Medulla oblongata (tissue), 1 donor: Measurements from ENCODE around the gene DHX15.
"Not testable (repeated sequence)": the region's sequence is repeated elsewhere in the genome, so short reads cannot be mapped to it uniquely, and the experiment has no call there.

Source experiments
- DNase-seq: peaks from one replicate; pipeline ENCODE4 v3.0.0-alpha.2; 2015; ENCODE audit errors: extremely low spot score

The DHX15 gene

DNA sequence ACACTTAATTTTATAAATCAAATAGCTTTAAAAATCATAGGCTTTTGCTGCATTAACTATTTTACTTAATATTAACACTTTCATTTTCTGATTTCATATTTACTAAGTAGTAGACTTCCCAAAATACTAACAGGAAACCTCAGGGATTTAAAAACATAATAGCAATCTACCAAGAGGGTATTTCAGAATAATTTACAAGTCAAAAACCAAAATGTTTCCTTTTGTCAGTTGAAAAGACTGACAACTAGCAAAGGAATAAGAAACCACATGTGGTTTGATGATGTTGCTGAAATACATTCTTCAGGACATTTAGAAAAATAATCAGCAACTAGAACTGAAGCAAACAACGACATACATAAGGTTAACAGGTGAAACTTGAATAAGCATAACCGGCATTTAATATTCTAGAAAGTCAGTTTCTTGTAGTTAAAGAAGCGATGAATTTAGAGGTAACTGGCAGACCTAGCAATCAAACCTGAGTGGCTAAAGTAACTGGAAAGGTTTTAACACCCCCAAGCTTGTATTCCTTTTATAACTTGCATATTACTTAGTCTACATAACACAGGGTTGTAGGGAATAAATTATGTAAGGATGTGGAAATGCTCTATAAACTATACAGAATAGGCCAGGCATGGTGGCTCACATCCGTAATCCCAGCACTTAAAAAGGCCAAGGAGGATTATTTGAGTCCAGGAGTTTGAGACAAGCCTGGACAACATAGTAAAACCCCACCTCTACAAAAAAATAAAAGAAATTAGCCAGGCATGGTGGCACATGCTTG, 40.0 kb downstream of the DHX15 start:
- DNase-seq = no peak

- no peak for DNase-seq
Observed at GRCh38 chr4:24537025-24537424, 47.3 kb downstream of the DHX15 start.

DNA sequence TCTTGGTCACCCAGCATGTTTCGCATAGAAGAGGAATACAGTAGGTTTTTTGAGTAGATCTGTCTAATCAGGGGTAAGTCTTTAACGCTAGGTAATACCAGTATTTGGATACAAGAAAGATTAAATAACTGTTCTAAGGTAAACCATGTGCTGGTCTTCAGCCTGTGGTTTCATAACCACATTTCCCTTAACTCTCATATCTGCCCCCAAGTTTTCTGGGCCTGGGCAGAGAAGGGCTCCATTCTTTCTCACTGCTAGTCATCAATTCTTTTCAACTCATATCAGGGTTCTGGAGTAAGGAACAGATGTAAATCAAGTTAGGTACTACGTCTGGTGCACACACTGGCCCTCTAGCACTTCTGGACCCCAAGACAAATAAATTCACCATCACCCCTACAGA, 49.0 kb downstream of the DHX15 start:
- no peak for DNase-seq

GRCh38 chr4:24533364-24533763, 51.0 kb downstream of the DHX15 start:
- DNase-seq = no peak

GRCh38 chr4:24529555-24529954, 54.8 kb downstream of the DHX15 start:
- DNase-seq = no peak

- no peak for DNase-seq
Observed at GRCh38 chr4:24527371-24527770, 57.0 kb downstream of the DHX15 start.

GRCh38 chr4:24521544-24521943, 62.8 kb downstream of the DHX15 start:
- no peak for DNase-seq

- DNase-seq = no peak
Observed at GRCh38 chr4:24519649-24520048, 64.7 kb downstream of the DHX15 start.

DNA sequence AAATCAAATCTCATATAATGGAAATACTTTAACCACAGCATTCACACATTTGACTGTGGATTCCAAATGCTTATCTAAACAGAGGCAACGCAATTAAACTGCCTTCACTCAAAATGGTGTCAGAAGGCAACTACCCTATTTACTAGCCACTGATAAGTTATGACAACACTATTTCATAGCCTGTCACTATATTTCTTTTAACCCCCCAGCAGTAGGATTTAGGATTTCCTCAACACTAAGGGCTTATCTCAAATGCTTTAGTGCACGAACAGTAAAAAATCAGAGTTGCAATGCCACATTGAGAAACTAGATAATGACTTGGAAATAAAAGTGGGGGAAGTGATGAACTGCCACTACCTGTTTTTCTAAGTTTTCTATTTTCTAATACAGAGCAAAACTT, 66.7 kb downstream of the DHX15 start:
- DNase-seq = no peak

DNA sequence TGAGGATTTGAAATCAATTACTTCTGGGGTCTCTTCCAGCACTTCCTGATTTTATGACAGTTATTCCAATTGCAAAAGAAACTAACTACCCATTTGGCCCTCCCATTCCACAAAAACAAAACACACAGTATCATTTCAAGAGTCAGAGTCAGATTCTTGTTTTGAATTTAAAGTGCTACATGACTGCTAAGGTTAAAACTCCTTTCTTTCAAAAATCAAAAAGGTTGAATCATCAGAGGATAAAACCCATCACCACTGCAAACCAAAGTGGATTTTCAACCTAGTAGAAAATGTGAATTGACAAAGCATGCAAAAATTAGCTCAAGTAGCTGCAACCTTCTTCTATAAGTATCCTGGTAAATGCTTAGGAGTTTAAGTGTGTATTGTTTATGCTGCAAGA, 67.4 kb downstream of the DHX15 start:
- DNase-seq = no peak

GRCh38 chr4:24515698-24516097, 68.7 kb downstream of the DHX15 start:
- DNase-seq = no peak

DNA sequence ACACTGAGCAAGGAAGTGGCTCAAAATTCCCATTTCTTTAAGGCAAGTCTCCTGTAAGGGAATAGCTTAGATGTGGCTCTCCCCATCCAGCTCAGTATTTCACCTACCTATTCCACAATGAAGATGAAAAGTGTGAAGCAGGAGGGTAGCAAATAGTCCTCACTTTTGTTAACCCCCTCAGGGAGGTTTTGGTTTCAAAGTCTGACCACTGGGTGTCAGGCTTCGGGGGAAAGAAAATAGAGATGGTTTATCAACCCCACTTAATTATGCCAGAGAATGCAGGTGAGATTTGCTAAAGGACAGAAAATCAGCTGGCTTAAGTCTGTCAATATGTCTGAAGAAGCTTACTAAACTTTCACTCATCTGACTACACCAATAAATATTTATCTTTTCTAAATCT, 69.5 kb downstream of the DHX15 start:
- DNase-seq = no peak

GRCh38 chr4:24513718-24514117, 70.6 kb downstream of the DHX15 start:
- DNase-seq = no peak

DNA sequence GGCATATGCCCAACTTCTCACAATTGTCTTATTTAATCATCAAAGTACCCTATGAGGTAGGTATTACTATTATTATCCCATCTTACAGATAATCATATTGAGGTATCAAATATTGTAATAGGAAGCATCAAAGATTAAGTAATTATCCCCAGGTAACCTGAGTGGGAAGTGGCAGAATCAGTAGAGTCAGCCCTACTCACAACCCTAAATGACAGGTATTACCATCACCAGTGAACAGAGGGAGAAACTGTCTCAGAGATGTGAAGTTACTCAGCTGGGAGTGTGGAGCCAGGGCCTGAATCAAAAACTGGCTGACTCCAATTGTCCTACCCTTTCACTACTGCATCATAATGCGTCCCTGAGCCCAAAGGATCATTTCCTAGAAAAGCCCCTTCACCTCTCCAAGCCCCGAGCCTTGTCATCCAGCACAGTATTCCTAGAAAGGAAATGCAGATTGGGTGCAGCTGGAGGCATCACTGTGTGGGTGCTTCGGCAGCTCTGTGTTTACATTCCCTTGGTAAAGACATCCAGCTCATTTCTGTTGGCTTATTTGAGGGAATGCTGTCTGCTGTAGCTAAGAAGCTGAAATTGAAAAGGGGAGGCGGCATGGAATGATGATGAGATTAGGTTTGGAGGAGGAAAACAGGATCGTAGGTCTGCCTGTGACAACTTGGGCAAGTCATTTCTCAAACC, 72.8 kb downstream of the DHX15 start:
- DNase-seq = no peak

DNA sequence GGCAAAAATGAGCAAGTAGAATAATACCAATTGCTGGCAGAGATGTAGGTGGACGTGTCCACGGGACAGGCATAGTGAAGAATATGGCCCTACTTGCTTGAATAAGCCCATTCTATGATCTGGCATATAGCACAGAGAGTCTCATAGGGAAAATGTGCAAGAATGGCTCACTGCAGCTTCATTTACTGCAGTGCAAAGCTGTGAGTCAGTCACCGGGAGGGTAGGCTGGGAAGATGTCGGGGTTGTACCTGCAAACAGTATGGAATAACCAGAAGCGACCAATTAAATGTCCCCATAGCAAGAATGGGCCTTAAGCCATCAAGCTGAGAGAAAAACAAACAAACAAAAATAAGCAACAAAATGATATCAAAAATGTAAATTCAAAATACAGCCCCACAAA, 74.3 kb downstream of the DHX15 start:
- no peak for DNase-seq

- no peak for DNase-seq
Observed at GRCh38 chr4:24508541-24508940, 75.8 kb downstream of the DHX15 start.

DNA sequence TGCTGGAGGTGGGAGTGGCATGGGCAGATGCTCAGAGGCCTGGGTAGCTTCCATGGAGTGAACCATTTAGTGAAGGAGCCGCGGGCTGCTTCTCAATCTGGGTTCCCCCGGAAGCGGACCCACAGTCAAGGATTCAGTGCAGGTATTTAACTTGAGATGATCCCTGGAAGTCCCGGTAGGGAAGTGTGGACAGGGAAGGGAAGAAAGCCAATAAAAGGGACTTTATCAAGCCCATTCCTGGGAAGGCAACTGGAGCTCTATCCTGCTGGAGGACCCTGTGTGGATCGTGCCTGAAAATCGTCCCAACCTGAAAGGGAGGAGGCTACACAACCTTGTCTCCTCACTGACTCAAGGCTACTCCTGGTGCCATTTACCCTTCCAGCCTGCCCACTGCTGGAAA, 76.9 kb downstream of the DHX15 start:
- DNase-seq = no peak

GRCh38 chr4:24503090-24503489, 81.3 kb downstream of the DHX15 start:
- not testable (repeated sequence) for DNase-seq

DNA sequence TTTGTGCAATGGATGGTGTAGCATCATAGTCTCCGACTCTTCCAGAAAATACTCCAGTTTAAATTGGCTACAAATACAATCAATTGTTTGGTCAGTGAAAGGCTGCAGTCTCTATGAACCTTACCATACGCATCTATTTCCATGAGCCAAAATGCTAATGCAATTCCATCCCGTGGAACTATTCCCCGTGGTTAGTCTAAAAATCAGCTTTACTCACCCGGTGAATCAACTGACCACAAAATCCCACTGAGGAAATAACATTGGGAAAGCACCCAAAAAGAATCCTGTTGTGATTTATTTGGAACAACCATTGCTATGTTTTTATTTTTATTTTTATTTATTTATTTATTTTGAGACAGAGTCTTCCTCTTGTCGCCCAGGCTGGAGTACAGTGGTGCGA, 87.1 kb downstream of the DHX15 start:
- no peak for DNase-seq

GRCh38 chr4:24496597-24496996, 87.8 kb downstream of the DHX15 start:
- no peak for DNase-seq

GRCh38 chr4:24495388-24495787, 89.0 kb downstream of the DHX15 start:
- DNase-seq = no peak

DNA sequence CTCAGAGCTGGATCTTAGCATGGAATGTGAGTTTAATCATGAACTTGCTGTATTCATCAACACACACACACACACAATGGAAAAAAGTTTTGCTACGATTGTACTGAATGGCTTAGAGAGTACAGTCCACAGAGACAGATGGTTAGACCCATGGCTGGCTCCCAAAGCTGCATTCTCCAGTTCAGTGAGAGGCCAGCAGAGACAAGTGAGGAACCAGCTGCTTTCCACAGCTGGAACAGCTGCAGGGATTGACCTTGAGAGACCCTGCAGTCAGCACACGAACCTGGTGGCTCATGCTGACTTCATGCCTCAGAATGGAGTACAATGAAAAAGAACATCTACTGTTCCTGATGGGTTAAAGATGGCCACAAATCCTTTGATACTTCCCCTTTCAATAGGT, 94.5 kb downstream of the DHX15 start:
- no peak for DNase-seq

DNA sequence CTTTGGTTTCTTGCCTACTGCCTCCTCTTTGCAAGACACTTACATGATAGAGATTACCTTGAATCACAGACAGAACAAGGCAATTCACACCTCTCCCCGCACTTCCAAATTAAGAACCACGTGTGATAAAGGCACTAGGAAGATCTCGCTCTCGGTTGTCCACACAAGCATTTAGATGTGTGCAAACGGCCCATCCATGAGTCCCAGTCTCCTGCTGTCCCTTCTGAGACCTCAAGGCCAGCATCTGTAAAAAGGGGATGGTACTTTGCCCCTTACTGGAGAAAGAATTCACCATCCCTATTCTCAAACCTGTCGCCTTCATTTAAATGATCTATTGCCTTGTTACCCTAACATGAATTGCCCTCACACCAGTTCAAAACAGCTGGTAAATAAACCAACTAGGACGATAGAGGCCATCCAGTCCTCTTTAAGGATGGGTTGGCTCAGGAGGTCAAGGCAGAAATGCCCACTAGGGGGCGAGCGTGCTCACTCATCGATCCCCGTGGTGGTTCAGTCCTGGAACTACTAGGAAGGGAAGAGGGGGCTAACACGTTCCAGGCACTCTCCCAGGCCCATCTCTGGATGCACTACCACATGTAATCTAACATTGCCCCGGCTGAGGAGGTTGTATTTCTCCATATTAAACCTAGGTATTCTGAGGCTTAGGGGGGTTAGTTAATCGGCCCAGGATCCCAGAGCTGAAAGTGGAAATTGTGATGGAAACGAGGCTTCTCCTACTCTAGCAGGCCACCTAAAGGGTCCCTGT, 95.8 kb downstream of the DHX15 start:
- peak; percentile 82 for DNase-seq
